ENCODE results near the gene SGMS1. TPM values are rescaled to one million over a fixed set of nuclear protein-coding genes. Genes with fewer than 3 reads are reported as not detected.
"Not testable (repeated sequence)": the region's sequence is repeated elsewhere in the genome, so short reads cannot be mapped to it uniquely, and the experiment has no call there.

Gene SGMS1
- total and polyA plus RNA-seq, 2 donors (not counting 3 experiments of a cell fraction or from before 2014, with no cell fraction given), result 9.7 to 23.7 TPM

DNA sequence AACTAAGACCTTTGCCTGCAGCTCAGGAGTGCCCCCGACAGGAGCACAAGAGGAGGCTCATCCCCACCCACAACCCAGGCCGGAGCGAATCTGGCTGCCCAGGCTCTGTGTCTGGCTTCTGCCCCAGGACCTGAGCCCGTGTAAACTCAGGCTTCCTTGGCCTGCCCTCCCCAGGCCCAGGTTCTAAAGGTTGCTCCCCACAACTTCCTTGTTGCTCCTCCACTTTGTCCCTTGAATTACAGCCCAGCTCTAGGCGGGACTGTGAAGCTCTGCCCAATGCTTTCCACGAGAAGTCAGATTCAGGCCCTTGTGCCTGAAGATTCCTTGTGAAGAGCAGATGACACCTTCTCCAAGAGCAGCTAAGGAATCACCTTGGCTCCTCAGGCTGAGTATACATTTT, 46.2 kb upstream of the SGMS1 start:
- H3K27ac ChIP-seq (ENCODE audit: insufficient read depth, low read depth, low read length); dilution Hi-C loops (cut with MboI; ENCODE audit: extremely low pct_ligation_motif_present, low sequenced_read_pairs); H3K79me2 ChIP-seq (ENCODE audit: control insufficient read depth, insufficient read depth, low read length); H3K36me3 ChIP-seq (ENCODE audit: control insufficient read depth in 2 of 2, extremely low read depth in 1 of 2, insufficient read depth in 2 of 2, low read length in 2 of 2); H3K4me1 ChIP-seq (ENCODE audit: control insufficient read depth, extremely low read depth, insufficient read depth, low read length); H3K9me3 ChIP-seq (replicated peaks; ENCODE audit: control insufficient read depth, insufficient read depth, low read length); H2AFZ ChIP-seq (ENCODE audit: low read depth, low read length); DNase-seq (ENCODE audit: low read depth, low spot score); H3K9me1 ChIP-seq (replicated peaks; ENCODE audit: control insufficient read depth, extremely low read depth, insufficient read depth, low read length); intact Hi-C loops (cut with micrococcal nuclease); POLR2A ChIA-PET; H3K27me3 ChIP-seq (ENCODE audit: control insufficient read depth in 2 of 2, insufficient read depth in 2 of 2, low read length in 2 of 2); BruUV-seq (replicated peaks); FAIRE-seq; H3K4me3 ChIP-seq (replicated peaks in 1 of 3; ENCODE audit: insufficient read depth in 1 of 3, low read depth in 1 of 3, low read length in 3 of 3); H3K4me2 ChIP-seq (ENCODE audit: insufficient read depth, low read length); H3K9ac ChIP-seq (replicated peaks; ENCODE audit: extremely low read depth, insufficient read depth, low read length); H4K20me1 ChIP-seq (replicated peaks; ENCODE audit: control insufficient read depth, extremely low read depth, insufficient read depth, low read length): not testable (repeated sequence)
- CTCF ChIA-PET, result interaction anchor here (0.6 kb wide), 1 partner anchor 1192 kb away, joined by 3 read pairs; no protein-coding TSS in a partner anchor

DNA sequence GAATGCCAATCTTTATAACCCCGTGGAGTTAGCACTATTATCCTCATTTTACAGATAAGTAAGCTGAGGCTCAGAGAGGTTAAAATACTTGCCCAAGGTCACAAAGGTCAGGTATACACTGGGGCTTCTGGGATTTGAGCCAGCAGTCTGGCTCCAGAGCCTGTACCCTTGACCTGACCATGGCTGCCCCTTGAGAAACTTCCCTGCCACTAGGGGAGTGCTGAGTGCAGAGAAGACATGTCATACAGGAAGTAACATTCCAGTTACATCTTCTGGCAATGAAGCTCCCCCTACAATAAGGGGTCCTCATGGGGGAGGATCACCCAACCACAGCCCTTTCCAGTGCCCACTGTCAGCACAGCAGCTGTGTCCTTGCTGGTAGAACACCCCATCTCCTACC, 43.6 kb upstream of the SGMS1 start:
- FAIRE-seq; H3K4me1 ChIP-seq (ENCODE audit: control insufficient read depth, extremely low read depth, insufficient read depth, low read length); H3K79me2 ChIP-seq (ENCODE audit: control insufficient read depth, insufficient read depth, low read length); dilution Hi-C loops (cut with MboI; ENCODE audit: extremely low pct_ligation_motif_present, low sequenced_read_pairs); DNase-seq (ENCODE audit: low read depth, low spot score); H2AFZ ChIP-seq (ENCODE audit: low read depth, low read length); POLR2A ChIA-PET; intact Hi-C loops (cut with micrococcal nuclease); H3K9me3 ChIP-seq (replicated peaks; ENCODE audit: control insufficient read depth, insufficient read depth, low read length); H3K9me1 ChIP-seq (replicated peaks; ENCODE audit: control insufficient read depth, extremely low read depth, insufficient read depth, low read length); H3K27ac ChIP-seq (ENCODE audit: insufficient read depth, low read depth, low read length); H3K36me3 ChIP-seq (ENCODE audit: control insufficient read depth in 2 of 2, extremely low read depth in 1 of 2, insufficient read depth in 2 of 2, low read length in 2 of 2); CTCF ChIA-PET; H3K27me3 ChIP-seq (ENCODE audit: control insufficient read depth in 2 of 2, insufficient read depth in 2 of 2, low read length in 2 of 2); H4K20me1 ChIP-seq (replicated peaks; ENCODE audit: control insufficient read depth, extremely low read depth, insufficient read depth, low read length); H3K9ac ChIP-seq (replicated peaks; ENCODE audit: extremely low read depth, insufficient read depth, low read length); H3K4me3 ChIP-seq (replicated peaks in 1 of 3; ENCODE audit: insufficient read depth in 1 of 3, low read depth in 1 of 3, low read length in 3 of 3); BruUV-seq (replicated peaks); H3K4me2 ChIP-seq (ENCODE audit: insufficient read depth, low read length): not testable (repeated sequence)

DNA sequence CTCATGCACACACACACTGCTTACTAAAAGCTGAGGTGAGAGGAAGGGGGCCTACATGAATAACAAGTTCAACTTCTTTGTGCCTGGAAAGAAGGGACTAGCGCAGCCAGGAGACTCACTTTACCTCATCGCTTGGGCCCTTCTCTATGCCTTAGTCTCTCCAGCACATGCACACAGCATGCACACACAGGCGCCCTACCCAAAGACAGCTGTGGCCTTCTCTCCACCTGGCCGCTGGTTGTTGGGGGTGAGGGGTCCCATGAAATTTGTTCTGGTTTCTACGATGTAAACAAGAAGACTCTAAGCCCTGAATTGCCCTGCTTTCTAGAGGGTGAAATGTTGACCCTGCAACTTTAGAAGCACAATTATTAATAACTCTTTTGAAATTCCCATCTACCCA, 38.7 kb upstream of the SGMS1 start:
- DNase-seq (ENCODE audit: low read depth, low spot score); H3K79me2 ChIP-seq (ENCODE audit: control insufficient read depth, insufficient read depth, low read length); H4K20me1 ChIP-seq (replicated peaks; ENCODE audit: control insufficient read depth, extremely low read depth, insufficient read depth, low read length); H3K9ac ChIP-seq (replicated peaks; ENCODE audit: extremely low read depth, insufficient read depth, low read length); H2AFZ ChIP-seq (ENCODE audit: low read depth, low read length); H3K27ac ChIP-seq (ENCODE audit: insufficient read depth, low read depth, low read length); H3K9me3 ChIP-seq (replicated peaks; ENCODE audit: control insufficient read depth, insufficient read depth, low read length); POLR2A ChIA-PET; dilution Hi-C loops (cut with MboI; ENCODE audit: extremely low pct_ligation_motif_present, low sequenced_read_pairs); H3K9me1 ChIP-seq (replicated peaks; ENCODE audit: control insufficient read depth, extremely low read depth, insufficient read depth, low read length); H3K4me3 ChIP-seq (replicated peaks in 1 of 3; ENCODE audit: insufficient read depth in 1 of 3, low read depth in 1 of 3, low read length in 3 of 3); H3K4me2 ChIP-seq (ENCODE audit: insufficient read depth, low read length); FAIRE-seq; BruUV-seq (replicated peaks); H3K27me3 ChIP-seq (ENCODE audit: control insufficient read depth in 2 of 2, insufficient read depth in 2 of 2, low read length in 2 of 2); CTCF ChIA-PET; H3K4me1 ChIP-seq (ENCODE audit: control insufficient read depth, extremely low read depth, insufficient read depth, low read length); H3K36me3 ChIP-seq (ENCODE audit: control insufficient read depth in 2 of 2, extremely low read depth in 1 of 2, insufficient read depth in 2 of 2, low read length in 2 of 2); intact Hi-C loops (cut with micrococcal nuclease): not testable (repeated sequence)

DNA sequence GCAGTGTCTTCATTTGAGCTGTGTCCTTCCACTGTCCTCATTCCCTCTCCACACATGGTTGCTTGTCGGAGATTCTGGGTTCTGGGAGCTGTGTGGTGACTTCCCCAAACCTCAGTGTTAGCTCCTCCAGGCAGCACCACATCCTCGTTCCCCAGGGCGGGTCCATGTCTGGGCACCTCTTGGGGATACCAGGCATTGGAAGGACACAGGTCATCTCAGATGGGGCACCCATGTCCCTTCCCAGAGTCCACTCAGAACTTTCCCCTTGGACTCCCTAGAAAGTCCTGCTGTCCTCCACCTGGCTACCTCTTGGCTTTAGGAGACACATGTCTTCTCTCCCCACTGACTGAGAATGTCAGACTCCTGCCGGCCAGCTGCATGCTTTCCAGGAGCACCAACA, 37.8 kb upstream of the SGMS1 start:
- H3K9me3 ChIP-seq (replicated peaks; ENCODE audit: control insufficient read depth, insufficient read depth, low read length); BruUV-seq (replicated peaks); H2AFZ ChIP-seq (ENCODE audit: low read depth, low read length); H3K27ac ChIP-seq (ENCODE audit: insufficient read depth, low read depth, low read length); H4K20me1 ChIP-seq (replicated peaks; ENCODE audit: control insufficient read depth, extremely low read depth, insufficient read depth, low read length); DNase-seq (ENCODE audit: low read depth, low spot score); intact Hi-C loops (cut with micrococcal nuclease); dilution Hi-C loops (cut with MboI; ENCODE audit: extremely low pct_ligation_motif_present, low sequenced_read_pairs); H3K4me3 ChIP-seq (replicated peaks in 1 of 3; ENCODE audit: insufficient read depth in 1 of 3, low read depth in 1 of 3, low read length in 3 of 3); FAIRE-seq; H3K4me1 ChIP-seq (ENCODE audit: control insufficient read depth, extremely low read depth, insufficient read depth, low read length); H3K27me3 ChIP-seq (ENCODE audit: control insufficient read depth in 2 of 2, insufficient read depth in 2 of 2, low read length in 2 of 2); POLR2A ChIA-PET; H3K36me3 ChIP-seq (ENCODE audit: control insufficient read depth in 2 of 2, extremely low read depth in 1 of 2, insufficient read depth in 2 of 2, low read length in 2 of 2); H3K9me1 ChIP-seq (replicated peaks; ENCODE audit: control insufficient read depth, extremely low read depth, insufficient read depth, low read length); H3K4me2 ChIP-seq (ENCODE audit: insufficient read depth, low read length); H3K9ac ChIP-seq (replicated peaks; ENCODE audit: extremely low read depth, insufficient read depth, low read length); H3K79me2 ChIP-seq (ENCODE audit: control insufficient read depth, insufficient read depth, low read length); CTCF ChIA-PET: not testable (repeated sequence)

All from endothelial cell of umbilical vein (primary cell).